Panc1 (cell line): ENCODE results near the gene TANGO2.

Experiments
- CTCF ChIP-seq: fragments of 450-650 bp; IDR thresholded peaks from 2 replicates; pipeline ENCODE4 v1.5.1; 2017; ENCODE audit warnings: mild to moderate bottlenecking
- POLR2AphosphoS5 ChIP-seq: IDR thresholded peaks from 2 replicates; pipeline ENCODE4 v1.6.1; 2012; ENCODE audit warnings: mild to moderate bottlenecking, low read depth, low read length, moderate library complexity
- REST ChIP-seq, 2 experiments: IDR thresholded peaks; 2 replicates each; pipeline ENCODE4 v1.6.1; 2011 to 2012; ENCODE audit warnings: low read depth in 2 of 2, control low read depth in 1 of 2, low read length in 1 of 2, mild to moderate bottlenecking in 1 of 2, moderate library complexity in 1 of 2; ENCODE audit not compliant: insufficient read depth in 1 of 2
- SIN3A ChIP-seq: IDR thresholded peaks from 2 replicates; pipeline ENCODE4 v1.6.1; 2012; ENCODE audit warnings: low read depth, mild to moderate bottlenecking, low read length, moderate library complexity, borderline replicate concordance; ENCODE audit not compliant: insufficient read depth

DNA sequence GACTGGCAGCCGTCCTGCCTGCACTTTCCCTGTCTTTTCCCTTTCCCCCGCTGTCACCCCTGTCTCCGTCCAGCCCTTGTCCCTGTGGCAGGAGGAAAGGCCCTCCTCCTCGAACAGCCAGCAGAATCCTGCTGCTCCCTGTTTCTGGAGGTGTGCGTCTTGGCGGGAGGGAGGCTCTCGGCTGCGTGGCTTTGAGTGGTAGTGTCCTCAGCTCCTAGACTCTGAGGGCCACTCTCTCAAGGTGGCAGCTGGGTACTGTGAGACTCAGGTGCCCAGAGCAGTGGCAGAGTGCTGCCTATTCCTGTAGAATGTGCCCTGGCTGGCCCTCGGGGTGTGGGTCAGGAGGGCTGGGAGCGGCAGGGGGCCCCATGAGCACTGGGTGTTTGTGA, 85.9 kb downstream of the TANGO2 start:
- TF ChIP-seq POLR2AphosphoS5, result no peak
- TF ChIP-seq CTCF, result no peak
- TF ChIP-seq SIN3A, result no peak
- TF ChIP-seq REST (IDR thresholded peaks at IDR 0.05; ENCODE audit: insufficient read depth in 1 of 2, low read depth in 2 of 2, low read length in 1 of 2), result no peak
